Measurements from ENCODE around the gene SCCPDH. TPM values are rescaled to one million over a fixed set of nuclear protein-coding genes. Genes with fewer than 3 reads are reported as not detected.
"Not testable (repeated sequence)": the region's sequence is repeated elsewhere in the genome, so short reads cannot be mapped to it uniquely, and the experiment has no call there.

The SCCPDH gene
- total and polyA plus RNA-seq, 2 experiments from 2014 or later: 43.6 to 88.0 TPM

- TF ChIP-seq CTCF (IDR thresholded peaks at IDR 0.05; ENCODE audit: low read depth, low read length): no peak
- Histone ChIP-seq H3K27ac (no peak overlapping the region), H3K4me1 (ENCODE audit: low read depth) (no peaks in the 10 kb centered on the region), H3K27me3 (no peaks in the 10 kb centered on the region), H3K4me3 (no peak overlapping the region), H3K9me3 (ENCODE audit: low read depth) (no peaks in the 10 kb centered on the region), H3K36me3 (no peaks in the 10 kb centered on the region)
- no peak for DNase-seq (ENCODE audit: low read depth in 1 of 2, low spot score in 1 of 2)
Measured at GRCh38 chr1:246811985-246812384, 87.8 kb downstream of the SCCPDH start.

- not testable (repeated sequence) for H3K4me3 ChIP-seq; H3K27me3 ChIP-seq; DNase-seq (ENCODE audit: low read depth in 1 of 2, low spot score in 1 of 2); H3K4me1 ChIP-seq (ENCODE audit: low read depth); H3K9me3 ChIP-seq (ENCODE audit: low read depth); H3K27ac ChIP-seq; H3K36me3 ChIP-seq
Measured at GRCh38 chr1:246813325-246813724, 89.1 kb downstream of the SCCPDH start.

GRCh38 chr1:246814890-246815289 is 90.7 kb downstream of the SCCPDH start:
- no peaks in the 10 kb centered on the region for H3K36me3 ChIP-seq
- no peaks in the 10 kb centered on the region for H3K4me1 ChIP-seq (ENCODE audit: low read depth)
- TF ChIP-seq CTCF (IDR thresholded peaks at IDR 0.05; ENCODE audit: low read depth, low read length): no peak
- DNase-seq (ENCODE audit: low read depth in 1 of 2, low spot score in 1 of 2): no peak
- H3K27me3 ChIP-seq: no peaks in the 10 kb centered on the region
- H3K4me3 ChIP-seq: no peak overlapping the region
- no peaks in the 10 kb centered on the region for H3K9me3 ChIP-seq (ENCODE audit: low read depth)
- H3K27ac ChIP-seq: no peak overlapping the region

GRCh38 chr1:246815693-246816270 is 91.6 kb downstream of the SCCPDH start:
- no peak for DNase-seq (ENCODE audit: low read depth in 1 of 2, low spot score in 1 of 2)
- no peaks in the 10 kb centered on the region for H3K36me3 ChIP-seq

More at GRCh38 chr1:246815693-246816270, 91.6 kb downstream of the SCCPDH start:
- no peaks in the 10 kb centered on the region for H3K9me3 ChIP-seq (ENCODE audit: low read depth)
- no peaks in the 10 kb centered on the region for H3K27me3 ChIP-seq
- H3K27ac ChIP-seq: no peak overlapping the region
- no peak for TF ChIP-seq CTCF (IDR thresholded peaks at IDR 0.05; ENCODE audit: low read depth, low read length)
- H3K4me3 ChIP-seq: no peak overlapping the region
- no peaks in the 10 kb centered on the region for H3K4me1 ChIP-seq (ENCODE audit: low read depth)

Other genes starting within 250 kb of the SCCPDH start
- 47.2 and 48.0 TPM in 2 replicates for gene SMYD3, start 217.1 kb upstream of the SCCPDH start, total RNA-seq
- 50.8 and 69.5 TPM in 2 replicates for gene SMYD3, start 217.1 kb upstream of the SCCPDH start, polyA plus RNA-seq
- gene TFB2M, start 158.1 kb upstream of the SCCPDH start, total RNA-seq: 5.7 and 7.3 TPM in 2 replicates
- gene TFB2M, start 158.1 kb upstream of the SCCPDH start, polyA plus RNA-seq: 9.4 and 12.0 TPM in 2 replicates
- 14.1 and 17.9 TPM in 2 replicates for gene CNST, start 158.0 kb upstream of the SCCPDH start, total RNA-seq
- gene CNST, start 158.0 kb upstream of the SCCPDH start, polyA plus RNA-seq: 13.1 and 14.9 TPM in 2 replicates
- 11.0 and 19.1 TPM in 2 replicates for gene AHCTF1, start 207.5 kb downstream of the SCCPDH start, total RNA-seq
- gene AHCTF1, start 207.5 kb downstream of the SCCPDH start, polyA plus RNA-seq: 6.3 and 12.9 TPM in 2 replicates